Stimulated activated CD4-positive, alpha-beta T cell treated with anti-CD3 and anti-CD28 coated beads, TNF-alpha, amount 100 ng/mL, for 24 hours (primary cell): ENCODE results near the gene KLC4.
A peak's percentile ranks its signal among the peaks of the same experiment; 100 is the strongest.
"Not testable (repeated sequence)": the region's sequence is repeated elsewhere in the genome, so short reads cannot be mapped to it uniquely, and the experiment has no call there.

Source experiments
- DNase-seq, 3 experiments: peaks; one replicate each; pipeline ENCODE4 v3.0.0-alpha.2; 2020; ENCODE audit warnings: low read depth in 3 of 3

Gene KLC4

GRCh38 chr6:43070028-43070632 lies 10.7 kb downstream of the KLC4 start:
- no peak for DNase-seq

DNA sequence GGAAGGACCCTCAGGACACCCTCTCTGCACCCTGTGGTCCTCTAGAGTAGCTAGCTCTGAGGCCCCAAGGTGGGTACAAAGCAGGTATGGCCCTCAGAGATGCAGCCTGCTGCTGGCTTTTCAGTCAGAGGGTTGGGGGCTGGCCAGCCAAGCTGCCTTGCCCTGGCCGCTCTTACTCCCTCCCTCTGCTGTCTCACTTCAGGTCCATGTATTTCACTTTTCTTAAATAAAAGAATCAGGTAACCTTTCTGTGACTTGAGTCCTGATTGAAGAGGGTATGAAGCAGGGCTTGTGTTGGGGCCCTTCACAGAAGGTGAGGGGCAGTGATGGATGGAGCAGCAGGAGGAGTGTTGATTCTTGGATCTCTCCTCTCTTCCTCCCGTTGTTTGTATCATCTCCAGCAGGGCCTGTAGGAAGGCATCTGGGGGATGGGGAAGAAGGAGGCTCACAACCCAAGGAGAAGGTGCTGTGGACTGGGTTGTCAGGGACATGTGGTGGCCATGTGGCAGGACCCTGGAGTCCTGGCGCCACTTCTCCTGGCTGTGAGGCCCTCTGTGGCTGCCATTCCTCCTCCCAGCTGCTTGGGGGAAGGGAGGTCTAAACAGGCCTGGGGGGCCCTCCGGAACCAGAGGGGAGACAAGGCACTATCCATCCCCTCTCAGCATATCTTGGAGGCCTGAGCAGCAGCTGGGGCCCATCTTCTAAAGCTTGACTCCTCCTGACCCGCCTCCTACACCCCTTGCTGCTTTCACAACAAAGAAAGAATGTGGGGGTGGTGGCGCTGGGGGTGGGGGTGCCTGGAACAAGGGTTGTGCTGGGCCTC lies 15.6 kb downstream of the KLC4 start:
- no peak for DNase-seq

- peak in 1 of 3 experiments; percentile 45 for DNase-seq
Observed at GRCh38 chr6:43075670-43076463, 16.4 kb downstream of the KLC4 start, which contains the start of gene PTK7. PTK7 (plus strand) TSS chr6:43076314; CDS start chr6:43076489, 175 bp downstream.

DNA sequence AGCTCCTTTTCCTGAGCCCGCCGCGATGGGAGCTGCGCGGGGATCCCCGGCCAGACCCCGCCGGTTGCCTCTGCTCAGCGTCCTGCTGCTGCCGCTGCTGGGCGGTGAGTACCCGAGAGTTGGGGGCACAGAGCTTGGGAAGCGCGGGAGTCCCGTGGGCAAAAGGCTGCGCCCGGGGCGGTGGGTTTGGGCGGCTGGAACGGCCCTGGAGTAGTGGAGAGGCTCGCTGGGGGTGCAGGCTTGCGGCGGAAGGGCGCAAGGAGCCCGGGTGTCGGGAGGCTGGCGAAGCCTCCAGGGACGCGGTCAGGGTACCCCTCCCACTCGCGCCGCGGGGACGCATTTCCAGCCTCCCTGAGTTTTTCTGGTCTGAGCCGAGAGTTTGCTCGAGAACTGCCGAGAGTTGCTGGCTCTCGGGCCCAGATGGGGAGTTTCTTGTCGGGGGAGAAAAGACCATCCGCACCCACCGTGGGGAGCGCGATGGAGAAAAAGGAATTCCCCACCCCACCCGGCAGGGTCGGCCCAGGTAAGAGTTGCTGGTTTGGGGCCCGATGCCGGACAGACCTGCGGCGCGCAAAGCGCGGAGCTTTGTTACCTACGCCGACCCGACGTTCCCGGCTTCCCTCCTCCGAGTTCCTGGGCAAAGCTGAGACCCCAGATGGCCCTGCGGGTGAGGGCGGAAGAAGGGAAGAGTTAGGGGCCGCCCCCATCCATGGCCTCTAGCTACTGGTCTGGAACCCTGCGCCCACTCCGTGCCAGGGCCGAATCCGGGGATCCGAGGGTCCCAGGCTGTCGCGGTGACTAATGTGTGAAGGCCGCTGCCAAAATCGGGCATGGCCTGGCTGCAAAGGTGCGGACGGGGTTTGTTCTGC lies 17.3 kb downstream of the KLC4 start:
- no peak for DNase-seq

- DNase-seq = no peak
Observed at GRCh38 chr6:43077333-43077809, 17.9 kb downstream of the KLC4 start.

DNA sequence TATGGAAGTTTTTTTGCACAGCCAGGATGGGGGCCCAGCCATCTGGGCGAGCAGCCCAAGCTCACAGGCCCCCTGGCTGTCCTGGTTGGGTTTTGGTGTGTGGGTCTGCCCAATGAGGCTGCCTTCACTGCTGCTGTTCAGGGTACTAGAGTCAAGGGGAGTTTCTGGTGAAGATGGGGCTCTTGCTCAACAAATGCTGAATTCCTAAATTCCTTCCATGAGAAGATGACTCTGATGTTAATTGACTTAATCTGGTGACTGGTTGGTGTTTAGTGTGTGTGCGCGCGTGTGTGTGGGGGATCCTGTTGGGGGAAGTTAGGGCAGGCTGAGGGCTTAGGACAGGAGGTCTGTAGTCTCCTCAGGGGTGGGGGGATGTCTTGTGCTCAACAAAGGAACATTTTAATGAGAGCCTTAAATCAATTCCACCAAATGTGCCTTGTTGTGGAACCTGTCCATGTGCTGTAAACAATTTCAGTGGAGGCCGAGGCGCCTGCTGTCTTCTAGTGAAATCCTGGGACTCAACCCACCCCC lies 18.6 kb downstream of the KLC4 start:
- DNase-seq = no peak

DNA sequence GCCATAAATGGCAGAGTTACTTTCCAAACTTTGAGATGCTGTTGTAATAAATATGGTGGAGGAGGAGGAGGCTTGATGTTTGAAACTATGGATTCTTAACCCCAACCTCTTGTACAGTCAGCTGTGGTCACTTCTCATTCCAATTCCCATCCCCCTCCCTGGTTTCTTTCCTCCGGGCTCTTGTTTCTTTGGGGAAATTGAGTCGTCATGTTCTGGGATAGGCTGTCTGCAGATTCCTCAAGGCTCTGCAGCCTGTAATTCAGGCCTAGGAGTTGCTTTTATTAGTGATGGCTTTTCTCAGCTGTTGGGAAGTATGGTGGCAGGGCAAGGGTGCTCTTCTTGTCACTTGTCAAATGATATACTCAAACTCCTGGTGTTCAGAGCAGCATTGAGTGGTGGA lies 19.3 kb downstream of the KLC4 start:
- DNase-seq = no peak

DNA sequence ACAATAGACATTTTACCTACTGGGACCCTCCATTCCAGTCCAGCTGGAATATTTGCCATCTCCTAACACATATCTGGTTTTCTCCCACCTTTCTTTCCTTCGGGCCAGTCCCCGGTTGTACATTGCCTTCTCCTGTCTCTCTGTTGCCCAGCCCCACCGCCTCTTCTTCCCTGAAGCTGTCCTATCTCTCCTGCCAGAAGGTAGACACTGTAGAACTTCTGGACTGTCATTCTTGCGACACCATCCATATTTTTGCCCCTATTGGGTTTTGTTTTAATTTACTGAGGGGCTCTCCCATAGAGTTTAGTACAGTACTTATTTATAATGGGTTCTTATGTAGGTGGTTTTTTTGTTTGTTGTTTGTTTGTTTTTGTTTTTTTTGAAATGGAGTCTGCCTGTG lies 21.6 kb downstream of the KLC4 start:
- DNase-seq = no peak

DNA sequence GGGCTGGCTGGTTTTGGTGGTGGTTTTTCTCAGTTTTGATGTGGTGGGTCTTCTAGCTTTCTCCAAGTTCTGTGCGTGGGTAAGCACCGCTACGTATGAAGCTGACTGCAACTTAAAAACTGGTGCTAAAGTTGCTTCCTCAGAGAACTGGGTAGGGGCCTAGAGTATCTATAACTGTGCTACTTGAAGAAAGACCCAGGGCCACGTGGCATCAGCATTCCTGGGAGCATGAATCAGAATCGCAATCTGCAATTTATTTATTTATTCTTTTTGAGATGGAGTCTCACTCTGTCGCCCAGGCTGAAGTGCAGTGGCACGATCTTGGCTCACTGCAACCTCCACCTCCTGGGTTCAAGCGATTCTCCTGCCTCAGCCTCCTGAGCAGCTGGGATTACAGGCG lies 22.5 kb downstream of the KLC4 start:
- not testable (repeated sequence) for DNase-seq

- no peak for DNase-seq
Observed at GRCh38 chr6:43082806-43083655, 23.6 kb downstream of the KLC4 start.

- no peak for DNase-seq
Observed at GRCh38 chr6:43086022-43086658, 26.7 kb downstream of the KLC4 start.

- no peak for DNase-seq
Observed at GRCh38 chr6:43088654-43089056, 29.2 kb downstream of the KLC4 start.

DNA sequence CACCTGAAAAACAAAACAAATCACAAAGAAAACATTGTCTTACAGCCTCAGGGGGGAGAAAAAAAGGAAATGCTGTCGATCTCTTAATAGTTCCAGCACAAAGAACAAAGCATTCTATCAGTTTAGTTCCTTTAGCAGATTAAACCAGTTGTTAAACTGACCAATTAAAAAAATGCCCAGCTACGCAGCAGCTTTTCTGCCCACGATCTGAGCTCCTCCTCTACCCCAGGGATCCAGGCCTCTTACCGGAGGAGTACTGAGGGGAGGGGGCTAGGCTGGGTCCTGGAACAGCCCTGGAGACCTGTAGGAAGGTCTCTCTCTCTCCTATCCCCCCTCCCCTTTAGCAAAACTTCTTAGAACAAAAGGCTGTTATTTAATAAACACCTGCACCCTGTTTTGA lies 30.0 kb downstream of the KLC4 start:
- no peak for DNase-seq

GRCh38 chr6:43089874-43090558 lies 30.6 kb downstream of the KLC4 start:
- no peak for DNase-seq

DNA sequence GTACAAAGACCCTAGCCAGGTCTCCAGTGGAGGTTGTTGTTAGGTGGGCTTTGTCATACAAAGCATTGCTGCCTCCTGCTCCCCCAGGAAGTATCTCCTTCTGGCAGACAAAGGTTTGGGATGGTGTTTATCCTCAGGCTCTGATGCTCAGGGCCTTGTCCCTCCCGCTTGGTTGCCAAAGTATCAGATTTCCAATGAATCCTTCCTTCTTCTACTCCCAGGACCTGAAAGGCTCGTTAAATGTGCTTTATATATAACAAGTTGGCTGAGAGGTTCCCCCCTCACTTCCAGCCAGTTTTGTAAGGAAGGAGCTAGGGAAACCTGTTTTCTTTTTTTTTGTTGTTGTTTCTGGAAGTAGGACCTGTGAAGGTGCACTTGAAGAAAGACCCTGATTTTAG lies 31.1 kb downstream of the KLC4 start:
- no peak for DNase-seq

DNA sequence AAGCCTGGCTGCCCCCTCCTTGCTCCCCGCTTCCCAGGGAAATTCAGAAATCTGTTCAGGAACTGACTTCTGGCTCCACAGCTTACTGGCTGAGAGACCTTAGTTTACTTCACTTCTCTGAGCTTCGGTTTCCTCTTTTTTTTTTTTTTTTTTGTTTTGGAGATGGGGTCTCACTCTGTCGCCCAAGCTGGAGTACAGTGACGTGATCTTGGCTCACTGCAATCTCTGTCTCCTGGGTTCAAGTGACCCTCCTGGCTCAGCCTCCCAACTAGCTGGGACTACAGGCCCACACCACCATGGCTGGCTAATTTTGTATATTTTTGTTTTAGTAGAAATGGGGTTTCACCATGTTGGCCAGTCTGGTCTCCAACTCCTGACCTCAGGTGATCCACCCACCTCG lies 31.6 kb downstream of the KLC4 start:
- DNase-seq = no peak

GRCh38 chr6:43091436-43091991 lies 32.1 kb downstream of the KLC4 start:
- no peak for DNase-seq

DNA sequence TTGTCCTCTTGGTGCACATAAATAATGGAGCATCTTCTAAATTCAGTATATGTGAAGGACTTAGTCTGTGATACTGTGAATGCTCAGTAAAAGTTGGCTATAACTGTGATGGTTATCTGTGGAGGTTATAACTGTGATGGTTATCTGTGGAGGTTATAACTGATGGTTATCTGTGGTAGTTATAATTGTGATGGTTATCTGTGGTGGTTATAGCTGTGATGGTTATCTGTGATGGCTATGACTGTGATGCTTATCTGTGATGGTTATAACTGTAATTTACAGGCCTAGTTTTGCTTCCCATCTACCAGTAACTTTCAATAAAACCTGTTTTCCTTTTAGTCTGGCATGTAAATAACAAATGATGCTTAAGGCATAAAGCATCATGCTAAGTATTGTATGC lies 33.2 kb downstream of the KLC4 start:
- no peak for DNase-seq
